ENCODE measurements around the gene PROZ. TPM values are rescaled to one million over a fixed set of nuclear protein-coding genes. Genes with fewer than 3 reads are reported as not detected.

Gene PROZ
- total RNA-seq, 2 experiments from 2014 or later, result not detected

DNA sequence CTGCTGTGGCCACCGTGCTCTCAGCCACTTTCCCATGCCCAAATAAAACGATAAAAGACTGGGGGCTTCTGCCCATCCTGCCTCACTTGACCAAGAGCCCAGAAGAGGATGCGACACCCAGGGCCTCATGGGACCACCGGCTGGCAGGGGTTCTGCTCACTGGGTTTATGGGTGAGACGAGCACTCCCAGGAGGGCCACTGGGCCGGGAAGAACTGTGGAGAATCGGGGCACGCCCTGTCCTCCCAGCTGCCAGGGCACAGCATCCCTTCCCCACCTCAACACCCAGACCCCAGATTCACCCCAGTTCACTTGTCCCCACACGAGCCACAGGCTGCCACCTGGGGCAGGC, 40.6 kb upstream of the PROZ start:
- Histone ChIP-seq H3K4me3 (ENCODE audit: low read depth, low read length, poor library complexity, severe bottlenecking) (no peak overlapping the region), H3K79me2 (ENCODE audit: insufficient read depth, low read depth, low read length) (no peaks in the 10 kb centered on the region), H3K4me2 (ENCODE audit: low read length) (no peak overlapping the region), H4K20me1 (ENCODE audit: insufficient read depth, low read length) (no peaks in the 10 kb centered on the region), H3K9me3 (ENCODE audit: low read length) (no peaks in the 10 kb centered on the region), H2AFZ (ENCODE audit: low read length) (no peak overlapping the region), H3K9me2 (ENCODE audit: insufficient read depth, low read length) (no peaks in the 10 kb centered on the region), H3K27ac (ENCODE audit: low read depth, low read length, poor library complexity, severe bottlenecking) (no peak overlapping the region), H3K36me3 (ENCODE audit: insufficient read depth, low read length) (no peaks in the 10 kb centered on the region), H3K4me1 (ENCODE audit: insufficient read depth, low read length, poor library complexity, severe bottlenecking) (no peaks in the 10 kb centered on the region)
- DNase-seq (ENCODE audit: low spot score), result no peak
- intact Hi-C loops (cut with micrococcal nuclease; ENCODE audit: unreplicated experiment), result no loop called here
- ChIA-PET CTCF (ENCODE audit: unreplicated experiment) (no interaction called here), POLR2A (no interaction called here)
- BruUV-seq (replicated peaks), result no TSS peak
- no peak for TF ChIP-seq EZH2phosphoT487 (IDR thresholded peaks at IDR 0.05; ENCODE audit: borderline replicate concordance, low read depth, low read length)
- TF ChIP-seq, protein P1, sequence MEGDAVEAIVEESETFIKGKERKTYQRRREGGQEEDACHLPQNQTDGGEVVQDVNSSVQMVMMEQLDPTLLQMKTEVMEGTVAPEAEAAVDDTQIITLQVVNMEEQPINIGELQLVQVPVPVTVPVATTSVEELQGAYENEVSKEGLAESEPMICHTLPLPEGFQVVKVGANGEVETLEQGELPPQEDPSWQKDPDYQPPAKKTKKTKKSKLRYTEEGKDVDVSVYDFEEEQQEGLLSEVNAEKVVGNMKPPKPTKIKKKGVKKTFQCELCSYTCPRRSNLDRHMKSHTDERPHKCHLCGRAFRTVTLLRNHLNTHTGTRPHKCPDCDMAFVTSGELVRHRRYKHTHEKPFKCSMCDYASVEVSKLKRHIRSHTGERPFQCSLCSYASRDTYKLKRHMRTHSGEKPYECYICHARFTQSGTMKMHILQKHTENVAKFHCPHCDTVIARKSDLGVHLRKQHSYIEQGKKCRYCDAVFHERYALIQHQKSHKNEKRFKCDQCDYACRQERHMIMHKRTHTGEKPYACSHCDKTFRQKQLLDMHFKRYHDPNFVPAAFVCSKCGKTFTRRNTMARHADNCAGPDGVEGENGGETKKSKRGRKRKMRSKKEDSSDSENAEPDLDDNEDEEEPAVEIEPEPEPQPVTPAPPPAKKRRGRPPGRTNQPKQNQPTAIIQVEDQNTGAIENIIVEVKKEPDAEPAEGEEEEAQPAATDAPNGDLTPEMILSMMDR (conservative IDR thresholded peaks at IDR 0.05; ENCODE audit: low read length), result no peak

DNA sequence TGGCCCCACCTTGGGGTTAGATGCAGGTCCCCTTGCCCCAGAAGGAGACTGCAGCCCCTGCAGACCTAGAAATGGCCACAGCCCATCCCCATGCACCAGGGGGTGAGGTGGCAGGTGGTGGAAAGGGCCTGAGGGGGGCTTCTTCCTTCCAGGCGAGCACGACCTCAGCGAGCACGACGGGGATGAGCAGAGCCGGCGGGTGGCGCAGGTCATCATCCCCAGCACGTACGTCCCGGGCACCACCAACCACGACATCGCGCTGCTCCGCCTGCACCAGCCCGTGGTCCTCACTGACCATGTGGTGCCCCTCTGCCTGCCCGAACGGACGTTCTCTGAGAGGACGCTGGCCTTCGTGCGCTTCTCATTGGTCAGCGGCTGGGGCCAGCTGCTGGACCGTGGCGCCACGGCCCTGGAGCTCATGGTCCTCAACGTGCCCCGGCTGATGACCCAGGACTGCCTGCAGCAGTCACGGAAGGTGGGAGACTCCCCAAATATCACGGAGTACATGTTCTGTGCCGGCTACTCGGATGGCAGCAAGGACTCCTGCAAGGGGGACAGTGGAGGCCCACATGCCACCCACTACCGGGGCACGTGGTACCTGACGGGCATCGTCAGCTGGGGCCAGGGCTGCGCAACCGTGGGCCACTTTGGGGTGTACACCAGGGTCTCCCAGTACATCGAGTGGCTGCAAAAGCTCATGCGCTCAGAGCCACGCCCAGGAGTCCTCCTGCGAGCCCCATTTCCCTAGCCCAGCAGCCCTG, 40.0 kb upstream of the PROZ start:
- no peaks in the 10 kb centered on the region for H4K20me1 ChIP-seq (ENCODE audit: insufficient read depth, low read length)
- H3K4me3 ChIP-seq (ENCODE audit: low read depth, low read length, poor library complexity, severe bottlenecking), result no peak overlapping the region
- no peak overlapping the region for H2AFZ ChIP-seq (ENCODE audit: low read length)
- POLR2A ChIA-PET, result no interaction called here
- intact Hi-C loops (cut with micrococcal nuclease; ENCODE audit: unreplicated experiment), result no loop called here
- no peak overlapping the region for H3K4me2 ChIP-seq (ENCODE audit: low read length)
- H3K79me2 ChIP-seq (ENCODE audit: insufficient read depth, low read depth, low read length), result no peaks in the 10 kb centered on the region
- no peak for DNase-seq (ENCODE audit: low spot score)
- H3K9me3 ChIP-seq (ENCODE audit: low read length), result no peaks in the 10 kb centered on the region
- no peaks in the 10 kb centered on the region for H3K36me3 ChIP-seq (ENCODE audit: insufficient read depth, low read length)
- no TSS peak for BruUV-seq (replicated peaks)
- no peaks in the 10 kb centered on the region for H3K4me1 ChIP-seq (ENCODE audit: insufficient read depth, low read length, poor library complexity, severe bottlenecking)
- H3K27ac ChIP-seq (ENCODE audit: low read depth, low read length, poor library complexity, severe bottlenecking), result no peak overlapping the region
- TF ChIP-seq, protein P1 (conservative IDR thresholded peaks at IDR 0.05; ENCODE audit: low read length), result no peak
- CTCF ChIA-PET (ENCODE audit: unreplicated experiment), result no interaction called here
- H3K9me2 ChIP-seq (ENCODE audit: insufficient read depth, low read length), result no peaks in the 10 kb centered on the region

DNA sequence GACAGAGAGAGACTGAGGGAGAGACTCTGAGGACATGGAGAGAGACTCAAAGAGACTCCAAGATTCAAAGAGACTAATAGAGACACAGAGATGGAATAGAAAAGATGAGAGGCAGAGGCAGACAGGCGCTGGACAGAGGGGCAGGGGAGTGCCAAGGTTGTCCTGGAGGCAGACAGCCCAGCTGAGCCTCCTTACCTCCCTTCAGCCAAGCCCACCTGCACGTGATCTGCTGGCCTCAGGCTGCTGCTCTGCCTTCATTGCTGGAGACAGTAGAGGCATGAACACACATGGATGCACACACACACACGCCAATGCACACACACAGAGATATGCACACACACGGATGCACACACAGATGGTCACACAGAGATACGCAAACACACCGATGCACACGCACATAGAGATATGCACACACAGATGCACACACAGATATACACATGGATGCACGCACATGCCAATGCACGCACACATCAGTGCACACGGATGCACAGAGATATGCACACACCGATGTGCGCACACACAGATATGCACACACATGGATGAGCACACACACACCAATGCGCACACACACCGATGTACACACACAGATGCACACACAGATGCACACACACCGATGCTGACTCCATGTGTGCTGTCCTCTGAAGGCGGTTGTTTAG, 39.2 kb upstream of the PROZ start:
- no TSS peak for BruUV-seq (replicated peaks)
- TF ChIP-seq, protein P1 (conservative IDR thresholded peaks at IDR 0.05; ENCODE audit: low read length), result no peak
- no peak for TF ChIP-seq EZH2phosphoT487 (IDR thresholded peaks at IDR 0.05; ENCODE audit: borderline replicate concordance, low read depth, low read length)
- ChIA-PET CTCF (ENCODE audit: unreplicated experiment) (no interaction called here), POLR2A (no interaction called here)
- H3K27ac ChIP-seq (ENCODE audit: low read depth, low read length, poor library complexity, severe bottlenecking), result no peak overlapping the region
- H2AFZ ChIP-seq (ENCODE audit: low read length), result no peak overlapping the region
- H3K9me2 ChIP-seq (ENCODE audit: insufficient read depth, low read length), result no peaks in the 10 kb centered on the region
- no peak for DNase-seq (ENCODE audit: low spot score)
- no peaks in the 10 kb centered on the region for H4K20me1 ChIP-seq (ENCODE audit: insufficient read depth, low read length)
- intact Hi-C loops (cut with micrococcal nuclease; ENCODE audit: unreplicated experiment), result no loop called here
- no peaks in the 10 kb centered on the region for H3K9me3 ChIP-seq (ENCODE audit: low read length)
- no peak overlapping the region for H3K4me2 ChIP-seq (ENCODE audit: low read length)
- H3K4me1 ChIP-seq (ENCODE audit: insufficient read depth, low read length, poor library complexity, severe bottlenecking), result no peaks in the 10 kb centered on the region
- no peaks in the 10 kb centered on the region for H3K36me3 ChIP-seq (ENCODE audit: insufficient read depth, low read length)
- no peak overlapping the region for H3K4me3 ChIP-seq (ENCODE audit: low read depth, low read length, poor library complexity, severe bottlenecking)
- no peaks in the 10 kb centered on the region for H3K79me2 ChIP-seq (ENCODE audit: insufficient read depth, low read depth, low read length)
